HG03280 (cell line): ENCODE results near the gene TUNAR.
"Not testable (repeated sequence)": the region's sequence is repeated elsewhere in the genome, so short reads cannot be mapped to it uniquely, and the experiment has no call there.

ENCODE experiments used
- ATAC-seq: cut with Tn5 transposase; IDR thresholded peaks from one replicate; pipeline ENCODE4 v1.9.1; 2021; ENCODE audit warnings: mild to moderate bottlenecking, moderate library complexity; ENCODE audit not compliant: unreplicated experiment

The TUNAR gene

GRCh38 chr14:95968048-95968447 lies 91.4 kb downstream of the TUNAR start:
- not testable (repeated sequence) for ATAC-seq
